HG03520 (cell line): ENCODE measurements around the gene HJURP.

Experiments used
- ATAC-seq: cut with Tn5 transposase; IDR thresholded peaks from one replicate; pipeline ENCODE4 v1.9.1; 2021; ENCODE audit warnings: mild to moderate bottlenecking, moderate library complexity; ENCODE audit not compliant: unreplicated experiment

HJURP gene

DNA sequence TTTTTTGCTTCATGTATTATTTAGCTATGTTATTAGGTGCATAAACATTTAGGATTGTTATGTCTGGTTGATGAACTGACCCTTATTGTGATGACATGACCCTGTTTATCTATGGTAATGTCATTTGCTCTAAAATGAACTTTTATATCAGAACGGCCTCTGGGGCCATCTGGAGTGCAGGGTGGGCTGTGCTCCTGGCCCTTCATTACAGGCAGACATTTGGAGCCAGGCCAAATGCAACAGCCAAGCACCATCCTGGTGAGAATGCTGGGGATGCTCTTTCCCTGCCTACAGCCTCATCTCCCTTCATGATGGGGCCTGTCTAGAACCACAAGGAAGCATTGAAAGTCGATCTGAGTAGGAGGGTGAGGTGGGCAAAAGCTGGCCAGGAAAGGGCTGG is 38.0 kb downstream of the HJURP start:
- ATAC-seq = no peak

DNA sequence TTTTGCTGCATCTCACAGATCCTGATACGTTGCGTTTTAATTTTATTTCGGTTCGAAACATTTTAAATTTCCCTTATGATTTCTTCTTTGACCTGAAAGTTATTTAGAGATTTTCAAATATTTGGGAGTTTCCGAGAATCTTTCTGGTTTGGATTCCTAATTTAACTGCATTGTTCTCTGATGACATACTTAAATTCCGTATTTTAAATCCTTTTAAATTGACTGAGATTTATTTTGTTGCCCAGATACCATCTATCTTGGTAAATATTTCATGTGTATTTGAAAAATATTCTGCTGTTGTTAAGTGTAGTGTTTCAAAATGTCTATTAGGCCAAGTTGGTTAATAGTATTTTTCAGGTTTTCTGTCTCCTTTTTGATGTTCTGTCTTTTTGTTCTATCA is 38.5 kb downstream of the HJURP start:
- ATAC-seq = no peak

DNA sequence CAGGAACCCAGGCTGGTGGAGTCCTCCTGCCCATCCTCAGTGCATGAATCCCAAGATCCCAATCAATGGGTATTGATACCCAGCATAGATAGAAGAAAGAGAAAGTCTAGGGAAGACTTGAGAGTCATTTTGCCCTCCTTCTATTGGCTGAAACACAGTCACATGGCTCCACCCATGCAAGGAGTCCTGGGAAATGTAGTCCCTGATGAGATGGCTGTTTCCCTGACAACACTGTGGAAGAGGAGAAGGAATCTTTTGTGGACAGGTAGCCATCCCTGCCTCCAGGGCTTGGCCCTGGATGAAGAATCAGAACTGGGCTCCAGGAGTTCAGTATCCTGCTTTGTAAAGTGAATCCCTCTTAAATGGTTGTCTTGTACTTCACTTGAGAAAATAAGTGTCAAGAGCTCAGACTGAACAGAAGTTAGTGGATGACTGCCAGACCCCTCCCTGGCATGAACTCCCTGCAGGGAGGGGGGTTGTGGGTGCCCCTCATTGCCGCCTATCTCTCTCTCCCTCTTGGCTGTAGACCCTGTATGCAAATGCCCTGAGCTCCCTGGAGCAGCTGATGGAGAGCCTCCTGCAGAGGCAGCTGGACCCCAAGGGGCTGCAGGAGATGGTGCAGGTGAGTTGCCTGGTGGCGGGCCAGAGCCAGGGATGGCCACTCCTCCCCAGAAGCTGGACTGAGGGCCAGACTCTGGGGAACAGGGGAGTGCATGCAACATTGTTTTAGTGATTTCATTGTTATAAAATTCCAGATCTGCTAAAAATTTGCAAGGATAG is 40.1 kb downstream of the HJURP start:
- no peak for ATAC-seq

DNA sequence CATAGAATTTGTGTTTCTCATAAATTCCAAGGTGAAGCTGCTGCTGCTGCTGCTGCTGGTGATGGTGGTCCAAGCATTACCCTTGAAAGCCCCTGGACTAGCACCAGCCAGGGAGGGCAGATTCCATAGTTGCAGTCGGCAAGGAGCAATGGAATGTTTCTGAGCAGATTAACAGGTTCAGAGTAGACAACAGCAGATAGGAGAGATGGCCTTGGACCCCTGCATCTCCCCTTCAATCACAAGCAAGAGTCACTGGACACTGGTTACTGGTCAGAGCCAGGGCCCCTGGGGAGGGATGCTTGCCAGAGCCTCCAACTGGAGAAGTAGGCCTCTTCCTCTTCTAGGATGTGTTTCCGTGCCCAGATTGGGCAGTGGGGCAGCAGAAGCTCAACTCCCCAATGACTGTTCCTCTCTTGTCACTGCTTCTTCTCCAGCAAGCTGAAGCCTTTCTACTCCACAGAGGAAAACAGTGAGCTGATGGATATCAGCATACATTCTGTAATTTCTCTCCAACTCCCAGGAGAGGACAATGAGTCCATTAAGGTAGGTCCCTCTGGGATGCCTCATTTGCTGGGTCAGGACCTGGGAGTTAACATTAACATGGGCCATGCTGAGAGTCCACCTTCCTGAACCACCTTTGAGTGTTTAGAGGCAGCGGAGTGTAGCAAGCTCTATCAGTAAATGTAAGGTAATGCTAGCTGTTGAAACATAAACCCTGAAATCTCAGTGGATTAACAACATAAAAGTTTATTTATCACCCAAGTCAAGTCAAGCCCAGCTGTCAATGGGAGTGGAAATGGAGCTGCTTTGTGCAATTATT is 40.9 kb downstream of the HJURP start:
- ATAC-seq = no peak

DNA sequence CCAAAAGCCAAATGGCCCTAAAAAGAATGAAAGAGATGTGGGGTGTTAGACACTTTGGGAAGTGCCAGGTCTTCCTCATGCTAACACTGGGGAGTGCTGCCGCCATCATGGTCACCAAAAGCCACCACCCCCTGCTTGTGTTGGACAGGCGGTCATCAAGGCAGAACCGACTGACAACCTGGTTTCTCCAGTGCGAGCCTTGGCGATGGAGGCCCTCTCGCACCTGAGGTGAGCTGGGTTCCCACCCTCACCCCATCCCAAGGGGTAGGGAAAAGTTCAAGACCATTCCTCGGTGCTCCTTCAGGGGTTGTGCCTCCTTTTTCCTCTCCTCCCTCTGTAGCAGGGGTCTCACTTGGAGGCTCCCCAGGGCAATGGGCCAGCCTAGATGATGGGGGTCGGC is 42.6 kb downstream of the HJURP start:
- no peak for ATAC-seq

DNA sequence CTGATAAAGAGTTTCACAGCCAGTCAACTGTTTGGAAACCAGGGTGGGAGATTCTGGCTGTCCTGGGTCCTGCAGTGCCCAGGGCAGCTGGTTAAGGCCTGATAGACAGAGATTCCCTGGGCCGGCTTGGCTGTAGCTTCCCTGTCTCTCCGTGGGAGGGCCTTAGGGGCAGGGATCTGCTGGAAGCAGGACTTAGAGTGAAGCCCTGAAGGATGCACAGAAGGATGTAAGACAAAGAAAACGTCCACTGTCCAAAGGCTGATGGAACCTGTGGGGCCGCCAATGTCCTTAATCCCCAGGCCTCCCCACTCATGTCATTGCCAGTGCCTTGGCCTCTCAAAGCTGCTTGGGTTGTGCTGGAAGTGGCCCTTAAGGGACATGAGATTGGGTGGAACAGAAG is 43.2 kb downstream of the HJURP start:
- no peak for ATAC-seq

DNA sequence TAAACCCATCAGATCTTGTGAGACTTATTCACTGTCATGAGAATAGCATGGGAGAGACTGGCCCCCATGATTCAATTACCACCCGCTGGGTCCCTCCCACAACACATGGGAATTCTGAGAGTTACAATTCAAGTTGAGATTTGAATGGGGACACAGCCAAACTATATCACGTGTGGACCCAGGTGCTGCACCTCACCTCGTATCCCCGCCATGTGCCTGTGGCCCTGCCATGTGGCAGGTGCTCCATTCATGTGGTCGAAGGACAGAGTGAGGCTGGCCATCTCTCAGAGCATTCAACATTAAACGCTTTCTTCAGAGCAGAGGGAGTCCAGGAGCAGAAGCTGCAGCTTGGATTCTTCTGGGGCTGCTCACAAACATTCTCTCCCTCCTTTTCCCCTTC is 44.0 kb downstream of the HJURP start:
- no peak for ATAC-seq

DNA sequence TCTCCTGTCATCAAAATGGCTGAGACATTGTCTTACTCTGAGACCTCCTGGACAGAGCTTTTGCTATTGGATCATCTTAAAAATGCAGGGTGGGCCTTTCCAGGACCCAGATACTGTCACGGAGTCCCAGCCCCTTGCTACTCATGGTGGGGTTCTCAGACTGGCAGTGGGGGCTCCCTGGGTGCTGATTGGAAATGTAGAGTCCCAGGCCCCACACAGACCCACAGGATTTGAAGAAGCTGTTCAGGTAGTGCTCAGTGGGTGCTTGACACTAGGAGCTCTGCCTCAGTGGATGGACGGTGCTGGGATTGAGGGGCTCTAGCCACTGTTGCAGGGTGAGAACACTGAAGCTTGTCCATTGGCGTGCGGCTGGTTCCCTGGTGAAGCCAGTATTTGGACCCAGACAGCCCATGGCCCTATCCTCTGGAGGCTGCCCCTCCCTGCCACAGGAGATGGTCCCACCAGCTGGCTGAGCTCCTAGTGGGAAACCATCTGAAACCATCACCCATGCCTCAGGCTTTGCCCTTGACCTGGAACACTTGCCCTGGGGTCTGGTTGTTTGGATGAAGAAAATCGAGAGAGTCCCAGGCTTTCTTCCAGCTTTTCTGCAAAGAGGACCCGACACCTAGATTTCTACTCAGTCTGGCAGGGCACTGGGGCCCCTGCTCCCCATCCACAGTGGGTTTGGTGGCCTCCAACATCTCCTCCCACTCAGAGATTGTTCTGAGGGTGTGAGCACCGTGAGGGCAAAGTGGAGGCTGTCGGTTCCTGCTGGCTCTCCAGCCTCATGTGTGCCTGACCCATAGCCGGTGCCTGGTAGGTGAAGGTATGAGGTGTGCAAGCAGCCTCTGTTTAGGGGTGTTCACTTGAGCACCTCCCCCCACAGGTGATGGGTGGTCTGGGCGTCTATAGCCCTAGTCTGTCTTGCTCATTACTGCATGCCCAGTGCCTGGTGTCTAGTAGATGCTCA is 46.1 kb downstream of the HJURP start:
- no peak for ATAC-seq

DNA sequence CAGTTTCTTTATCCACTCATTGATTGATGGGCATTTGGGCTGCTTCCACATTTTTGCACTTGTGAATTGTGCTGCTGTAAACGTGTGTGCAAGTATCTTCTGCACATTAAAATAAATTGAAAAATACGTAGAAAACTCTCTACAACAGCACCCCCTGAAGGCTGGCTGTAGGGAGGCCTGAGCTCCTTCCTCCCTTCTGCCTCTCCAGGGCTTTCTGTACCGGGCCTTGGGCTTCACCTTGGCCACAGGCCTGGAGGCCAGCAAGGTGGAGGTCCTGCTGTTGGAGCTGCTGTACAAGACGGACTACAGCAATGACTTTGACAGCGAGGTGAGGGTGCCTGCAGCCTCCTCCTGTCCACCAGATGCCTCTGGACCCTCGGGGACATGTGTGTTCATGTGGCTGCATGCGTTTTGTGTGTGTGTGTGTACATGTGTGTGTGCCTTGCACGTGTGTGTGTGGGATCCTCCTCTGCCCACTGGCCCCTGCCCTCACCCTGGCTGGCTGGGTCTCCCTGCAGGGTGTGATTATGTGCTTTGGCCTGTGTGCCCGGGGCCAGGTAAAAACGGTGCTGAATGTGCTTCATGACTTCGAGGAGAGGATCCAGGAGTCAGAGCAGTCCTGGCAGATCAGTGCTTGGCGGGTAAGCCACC is 47.0 kb downstream of the HJURP start:
- ATAC-seq = no peak

DNA sequence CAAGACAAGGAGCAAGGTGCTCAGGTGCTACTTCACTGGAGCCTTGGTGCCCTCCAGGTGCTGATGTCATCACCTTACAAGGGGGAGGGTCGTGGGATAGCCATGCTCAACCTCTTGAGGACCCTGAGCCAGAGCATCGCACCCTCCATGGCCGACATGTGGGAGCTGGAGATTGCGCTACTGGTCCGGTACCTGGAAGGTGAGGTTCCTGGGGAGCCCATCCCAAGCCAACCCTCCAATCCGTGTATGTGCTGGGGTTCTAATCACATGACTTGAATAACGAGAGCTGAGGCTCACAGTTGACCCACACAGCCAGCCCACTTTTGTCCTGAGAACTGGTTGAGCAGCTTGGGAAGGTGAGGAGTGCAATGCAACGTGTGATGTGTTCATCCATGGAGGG is 50.3 kb downstream of the HJURP start:
- ATAC-seq = no peak

DNA sequence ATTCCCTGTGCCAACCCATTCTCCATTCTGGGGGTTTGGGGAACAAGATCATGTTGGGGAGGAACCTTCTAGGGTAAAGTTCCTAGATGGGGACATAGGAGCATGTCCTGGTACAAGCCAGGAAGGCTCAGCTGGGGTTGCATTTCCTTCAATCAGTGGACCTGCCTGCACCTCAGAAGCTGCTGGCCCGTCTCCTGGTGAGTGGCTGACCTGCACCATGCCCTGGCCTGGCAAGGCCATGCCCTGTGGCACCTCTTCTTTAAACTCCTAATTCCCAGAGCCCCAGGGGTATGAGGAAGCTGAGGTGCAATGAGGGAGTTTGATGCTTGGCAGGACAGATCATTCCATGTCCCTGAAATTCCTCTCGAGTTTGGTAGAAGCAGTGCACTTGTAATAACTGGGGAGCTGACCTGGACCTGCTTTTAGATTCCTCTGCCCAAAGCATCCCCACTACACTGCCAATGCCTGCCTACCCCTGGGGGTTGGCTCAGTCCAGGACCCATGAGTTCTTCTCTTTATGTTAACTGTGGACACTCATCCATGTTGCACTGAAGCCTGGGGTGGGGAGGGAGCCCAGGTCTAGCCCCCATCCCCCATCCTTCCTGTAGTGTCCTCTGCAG is 50.9 kb downstream of the HJURP start:
- ATAC-seq = no peak

DNA sequence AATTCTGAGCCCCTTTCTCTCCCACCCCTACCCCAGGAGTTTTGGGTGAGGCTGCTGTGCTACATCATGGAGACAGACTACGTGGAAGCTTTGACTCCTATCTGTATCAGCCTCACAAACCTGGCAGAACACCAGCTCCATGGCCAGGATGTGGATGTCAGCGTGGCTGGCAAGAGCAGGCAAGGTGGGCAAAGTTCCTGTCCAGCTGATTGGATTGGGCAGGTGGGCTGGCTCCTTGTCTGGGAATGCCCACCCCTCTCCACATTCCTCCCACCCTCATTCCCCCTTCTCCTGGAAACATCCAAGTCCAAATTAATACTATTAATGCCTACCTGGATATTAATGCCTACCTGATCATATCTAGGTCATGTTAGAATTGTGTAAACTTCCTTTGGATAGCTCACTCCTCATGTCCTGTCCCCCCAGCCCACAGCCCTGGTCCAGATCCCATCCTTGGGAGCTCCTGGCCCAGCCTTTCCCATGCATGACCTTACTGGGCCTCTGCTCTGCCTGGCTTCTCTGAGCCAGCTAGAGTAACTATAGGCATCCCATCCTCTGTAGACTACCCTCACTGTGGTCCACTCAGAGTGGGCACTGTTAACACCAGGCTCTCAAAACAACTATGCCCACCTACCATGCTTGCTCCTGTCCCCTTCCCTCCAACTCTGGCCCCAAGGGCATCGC is 52.1 kb downstream of the HJURP start:
- ATAC-seq = no peak

DNA sequence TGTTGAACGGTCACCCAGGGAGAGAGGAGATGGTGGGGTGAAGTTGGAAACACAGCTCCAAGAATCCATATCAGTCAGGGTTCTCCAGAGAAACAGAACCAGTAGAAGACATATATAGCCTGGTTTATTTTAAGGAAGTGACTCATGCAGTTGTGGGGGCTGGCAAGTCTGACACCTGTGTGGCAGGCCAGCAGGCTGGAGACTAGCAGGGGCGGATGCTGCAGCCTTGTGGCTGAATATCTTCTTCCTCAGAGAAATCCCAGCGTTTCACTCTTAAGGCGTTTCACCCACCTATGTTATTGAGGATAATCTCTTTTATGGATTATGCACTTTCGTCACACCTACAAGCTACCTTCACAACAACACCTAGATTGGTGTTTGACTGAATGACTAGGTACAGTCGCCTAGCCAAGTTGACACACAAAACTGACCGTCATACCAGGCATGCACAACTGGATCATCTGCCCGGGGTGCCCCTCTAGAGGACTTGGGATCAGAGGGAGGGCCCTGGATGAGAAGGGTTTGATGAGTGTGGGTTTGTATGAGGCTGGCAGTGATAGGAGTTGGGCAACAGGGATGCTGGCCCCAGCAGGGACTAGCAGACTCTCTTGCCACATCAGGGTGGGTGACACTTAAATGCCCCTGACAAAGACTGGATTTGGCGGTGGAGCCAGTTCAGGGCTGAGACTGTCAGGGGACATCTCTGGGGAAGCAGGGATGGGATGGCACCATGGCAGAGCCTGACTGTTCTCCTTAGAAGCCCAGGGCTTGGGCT is 52.8 kb downstream of the HJURP start:
- ATAC-seq = no peak

DNA sequence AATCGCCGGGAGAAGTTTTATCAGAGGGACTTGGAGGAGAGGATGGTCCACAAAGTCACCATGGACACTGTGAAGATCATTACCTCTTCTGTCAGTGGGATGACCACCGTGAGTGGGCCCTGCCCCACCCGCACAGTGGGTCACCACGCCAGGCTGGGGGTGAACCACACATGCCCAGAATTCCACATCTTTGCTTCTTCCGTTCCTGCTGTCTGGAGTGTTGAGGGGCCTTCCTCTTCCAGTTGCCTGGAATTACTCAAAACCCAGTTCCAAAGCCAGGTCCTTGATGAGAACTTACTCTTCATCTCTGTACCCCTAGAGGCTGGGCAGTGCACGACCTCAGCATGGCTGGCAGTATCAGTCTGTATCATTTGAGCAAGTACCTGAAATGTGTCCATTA is 54.1 kb downstream of the HJURP start:
- no peak for ATAC-seq

DNA sequence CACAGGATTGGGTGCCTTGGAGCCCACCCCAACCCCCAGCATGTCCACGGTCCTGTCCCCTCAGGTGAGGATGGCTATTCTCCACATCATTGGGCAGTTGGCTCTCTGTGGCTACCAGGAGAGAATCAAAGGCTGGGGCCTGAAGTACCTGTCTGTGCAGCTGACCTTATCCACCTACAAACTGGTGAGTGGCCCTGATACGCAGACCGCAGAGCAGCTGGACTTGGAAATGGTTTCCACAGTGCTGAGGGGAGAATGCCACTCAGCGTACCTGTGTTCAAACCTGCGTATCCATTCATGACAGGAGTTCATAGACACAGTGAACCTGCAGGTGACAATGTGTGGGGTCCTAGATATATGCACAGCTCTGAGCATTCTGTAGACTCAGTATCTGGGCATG is 54.6 kb downstream of the HJURP start:
- no peak for ATAC-seq

DNA sequence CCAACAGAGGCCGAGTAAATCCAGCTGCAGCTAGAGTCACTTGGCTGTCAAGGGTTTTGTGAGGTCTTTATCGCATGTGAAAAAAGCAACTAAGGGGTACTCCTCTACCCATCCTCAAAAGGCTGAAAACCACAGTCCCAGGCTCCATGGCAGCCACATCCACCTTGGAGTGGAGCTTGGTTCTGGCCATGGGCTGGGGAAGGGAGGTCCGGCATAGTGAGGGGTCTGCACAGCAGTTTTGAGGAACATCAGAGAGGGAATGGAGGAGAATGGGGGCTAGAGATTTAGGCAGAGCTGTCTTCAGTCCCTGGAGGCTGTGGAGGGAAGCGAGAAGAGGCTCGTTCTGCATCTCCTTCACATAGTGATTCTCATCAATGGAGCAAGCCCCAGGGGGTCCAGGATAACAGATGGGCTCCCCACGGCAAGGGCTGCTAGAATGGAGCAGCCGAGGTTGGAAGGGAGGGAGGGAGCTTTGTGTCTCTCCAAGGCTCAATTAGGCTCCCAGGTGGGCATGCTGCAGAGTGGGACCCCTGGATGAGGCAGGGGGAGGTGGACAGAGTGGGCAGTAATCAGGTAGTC is 55.2 kb downstream of the HJURP start:
- no peak for ATAC-seq

DNA sequence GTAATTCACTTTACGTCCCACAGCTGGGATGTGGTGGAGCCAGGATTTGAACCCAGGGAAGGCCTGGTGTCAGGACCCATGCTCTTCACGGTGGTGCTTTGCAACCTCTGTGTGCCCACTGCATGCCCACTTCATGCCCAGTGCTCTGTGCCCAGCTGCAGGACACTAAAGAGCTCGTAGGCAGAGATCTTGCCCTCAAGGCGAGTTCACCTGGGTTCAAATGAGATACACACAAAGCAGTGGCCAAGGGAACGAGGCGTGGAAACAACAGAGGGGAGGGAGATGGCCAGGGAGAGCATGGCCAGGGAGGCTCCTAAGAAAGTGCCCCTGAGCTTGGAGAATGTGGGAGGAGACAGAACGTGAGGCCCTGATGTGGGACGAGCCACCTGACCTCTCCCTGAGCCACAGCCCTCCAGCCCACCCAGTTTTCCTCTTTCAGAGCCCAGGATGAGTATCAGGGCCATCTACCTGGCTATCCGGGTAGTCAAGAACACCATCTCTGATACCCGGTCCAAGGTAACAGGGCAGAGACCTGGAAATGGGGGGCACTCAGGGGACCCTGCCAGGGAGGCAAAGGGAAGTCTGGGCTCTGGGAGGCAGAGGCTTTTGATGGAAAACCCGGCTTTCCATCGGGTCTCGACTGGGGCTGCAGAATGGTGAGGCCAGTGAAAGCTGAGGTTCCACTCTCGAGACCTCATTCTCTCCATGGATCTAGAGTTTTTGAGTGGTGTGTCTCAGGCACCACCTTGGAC is 55.8 kb downstream of the HJURP start:
- no peak for ATAC-seq

DNA sequence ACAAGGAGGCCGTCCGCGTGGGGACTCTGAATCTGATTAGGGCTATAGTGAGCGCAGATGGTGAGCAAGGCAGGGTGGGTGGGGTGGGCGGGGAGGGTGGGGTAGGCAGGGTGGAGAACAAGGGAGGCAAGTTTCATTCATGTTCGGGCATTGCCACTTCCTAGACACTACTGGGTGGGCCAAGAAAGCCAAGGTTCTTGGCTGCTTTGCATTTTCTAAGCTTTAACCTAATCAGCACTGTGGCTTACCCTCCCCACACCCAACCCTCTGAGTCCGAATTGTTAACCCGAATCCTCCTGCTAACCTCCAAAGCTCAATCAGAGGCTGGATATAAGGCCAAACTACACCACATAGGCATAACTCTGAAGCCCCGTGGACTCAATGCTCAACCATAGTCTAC is 58.1 kb downstream of the HJURP start:
- ATAC-seq = no peak
